Measurements from ENCODE around the gene CARMIL3.

DNA sequence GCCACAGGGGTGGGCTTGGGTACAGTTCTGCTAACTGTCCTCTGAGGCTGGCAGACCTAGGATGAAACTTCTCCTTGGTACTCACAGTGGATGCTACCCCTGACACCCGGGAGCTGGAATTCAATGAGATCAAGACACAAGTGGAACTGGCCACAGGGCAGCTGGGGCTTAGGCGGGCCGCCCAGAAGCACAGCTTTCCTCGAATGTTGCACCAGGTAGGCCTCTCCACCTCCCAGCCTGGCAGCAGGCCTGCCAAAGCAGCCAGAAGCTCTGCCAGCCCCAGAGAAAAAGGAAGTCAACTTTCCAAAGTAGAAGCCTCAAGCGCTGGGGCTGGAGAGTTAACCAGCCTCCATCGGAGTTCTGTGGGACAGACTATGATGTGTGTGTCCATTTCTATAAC is 65.4 kb downstream of the CARMIL3 start:
- TF ChIP-seq EZH2 (IDR thresholded peaks at IDR 0.05; ENCODE audit: insufficient read depth, poor library complexity, severe bottlenecking) (no peak), EZH2phosphoT487 (IDR thresholded peaks at IDR 0.05; ENCODE audit: insufficient read depth, low read depth) (no peak)

All from GM23248 (cell line).